Vagina (tissue), 2 donors: Measurements from ENCODE around the gene SLC9A9. TPM values are rescaled to one million over a fixed set of nuclear protein-coding genes. Genes with fewer than 3 reads are reported as not detected.
"Not testable (repeated sequence)": the region's sequence is repeated elsewhere in the genome, so short reads cannot be mapped to it uniquely, and the experiment has no call there.

Source experiments
- DNase-seq, 2 donors: peaks; one replicate each; pipeline ENCODE4 v3.0.0-alpha.2; 2017; ENCODE audit errors: extremely low spot score in 2 of 2
- H3K27ac ChIP-seq: fragments of 200-600 bp; sonication (generic); one replicate; pipeline ENCODE4 v1.5.1; 2019
- H3K27me3 ChIP-seq: fragments of 200-600 bp; sonication (generic); one replicate; pipeline ENCODE4 v1.5.1; 2019
- H3K36me3 ChIP-seq, 2 donors: fragments of 200-600 bp; sonication (generic); one replicate each; pipeline ENCODE4 v1.5.1; 2017 to 2019
- H3K4me1 ChIP-seq: fragments of 200-600 bp; sonication (generic); one replicate; pipeline ENCODE4 v1.5.1; 2019
- H3K4me3 ChIP-seq, 2 donors: fragments of 200-600 bp; sonication (generic); 1 replicate in 1 of 2; 2 replicates in 1 of 2; pipeline ENCODE4 v1.5.1; 2016 to 2019
- H3K9me3 ChIP-seq: fragments of 200-600 bp; sonication (generic); one replicate; pipeline ENCODE4 v1.5.1; 2019
- POLR2A ChIP-seq, 2 donors: fragments of 450-650 bp; IDR thresholded peaks; one replicate each; pipeline ENCODE4 v1.6.1; 2017; ENCODE audit warnings: antibody characterized with exemption in 2 of 2, mild to moderate bottlenecking in 2 of 2, moderate library complexity in 2 of 2
- POLR2AphosphoS5 ChIP-seq, 2 donors: sonication (generic); formaldehyde crosslinking; IDR thresholded peaks; one replicate each; pipeline ENCODE4 v1.9.0; 2017; ENCODE audit warnings: antibody characterized with exemption in 2 of 2, mild to moderate bottlenecking in 2 of 2, low read depth in 1 of 2; ENCODE audit not compliant: insufficient read depth in 1 of 2
- intact Hi-C: fragments of 100-400 bp; cut with DNase I; formaldehyde crosslinking; loops from one replicate; pipeline ENCODE4 v1.15.1; 2023
- total RNA-seq: library from RNA; depleted of rRNA; stranded (reverse); fragments of >200 nt; gene quantifications from one replicate; pipeline ENCODE4 v1.2.3, GENCODE V29; 2016
- TF ChIP-seq, protein P1 (sequence below), 3 experiments: fragments of 450-650 bp in 2 of 3; fragments of 200-600 bp in 1 of 3; sonication (generic) in 1 of 3; IDR thresholded peaks; one replicate each; pipeline ENCODE4 v1.5.1; 2017 to 2019; ENCODE audit warnings: antibody characterized with exemption in 3 of 3, mild to moderate bottlenecking in 2 of 3, moderate library complexity in 2 of 3

SLC9A9 gene
- total RNA-seq, 1 donor from 2014 or later = 30.7 TPM

DNA sequence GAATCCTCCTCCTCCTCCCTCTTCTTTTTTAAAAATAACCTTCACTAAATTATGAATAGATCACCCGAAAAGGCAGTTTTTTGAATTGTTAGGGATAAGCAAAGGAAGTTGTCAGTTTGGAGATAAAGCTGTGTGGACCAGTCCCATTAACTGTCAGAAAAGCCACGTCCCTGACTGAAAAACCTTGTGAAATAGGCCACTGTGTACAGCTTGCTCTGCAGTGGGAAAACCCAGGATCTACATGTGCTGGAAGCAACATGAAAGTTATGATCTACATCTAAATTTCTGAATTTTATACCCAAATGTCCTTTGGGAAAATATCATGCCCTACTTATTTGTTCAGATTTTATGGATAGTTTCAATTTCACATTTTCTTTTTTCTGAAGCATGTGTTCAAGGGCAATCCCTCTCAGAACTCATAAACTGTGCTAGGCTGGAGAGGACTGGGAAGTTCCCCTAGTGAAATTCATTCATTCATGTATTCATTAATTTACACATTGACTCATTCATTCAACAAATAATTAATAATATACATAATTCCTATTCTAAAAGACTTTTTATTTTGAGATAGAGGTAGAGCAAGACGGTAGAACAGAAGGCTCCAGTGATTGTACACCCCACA is 149.5 kb downstream of the SLC9A9 start:
- TF ChIP-seq, protein P1, sequence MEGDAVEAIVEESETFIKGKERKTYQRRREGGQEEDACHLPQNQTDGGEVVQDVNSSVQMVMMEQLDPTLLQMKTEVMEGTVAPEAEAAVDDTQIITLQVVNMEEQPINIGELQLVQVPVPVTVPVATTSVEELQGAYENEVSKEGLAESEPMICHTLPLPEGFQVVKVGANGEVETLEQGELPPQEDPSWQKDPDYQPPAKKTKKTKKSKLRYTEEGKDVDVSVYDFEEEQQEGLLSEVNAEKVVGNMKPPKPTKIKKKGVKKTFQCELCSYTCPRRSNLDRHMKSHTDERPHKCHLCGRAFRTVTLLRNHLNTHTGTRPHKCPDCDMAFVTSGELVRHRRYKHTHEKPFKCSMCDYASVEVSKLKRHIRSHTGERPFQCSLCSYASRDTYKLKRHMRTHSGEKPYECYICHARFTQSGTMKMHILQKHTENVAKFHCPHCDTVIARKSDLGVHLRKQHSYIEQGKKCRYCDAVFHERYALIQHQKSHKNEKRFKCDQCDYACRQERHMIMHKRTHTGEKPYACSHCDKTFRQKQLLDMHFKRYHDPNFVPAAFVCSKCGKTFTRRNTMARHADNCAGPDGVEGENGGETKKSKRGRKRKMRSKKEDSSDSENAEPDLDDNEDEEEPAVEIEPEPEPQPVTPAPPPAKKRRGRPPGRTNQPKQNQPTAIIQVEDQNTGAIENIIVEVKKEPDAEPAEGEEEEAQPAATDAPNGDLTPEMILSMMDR (IDR thresholded peaks at IDR 0.05) = no peak
- no peak for TF ChIP-seq POLR2A (IDR thresholded peaks at IDR 0.05)
- TF ChIP-seq POLR2AphosphoS5 (IDR thresholded peaks at IDR 0.05; ENCODE audit: insufficient read depth in 1 of 2, low read depth in 1 of 2) = no peak
- no peaks in the 10 kb centered on the region for H3K9me3 ChIP-seq
- H3K36me3 ChIP-seq = no peaks in the 10 kb centered on the region
- H3K27ac ChIP-seq = no peak overlapping the region
- H3K4me1 ChIP-seq = peaks cover 6% of the 10 kb centered on the region
- intact Hi-C loops = no loop called here
- no peak overlapping the region for H3K4me3 ChIP-seq
- DNase-seq = no peak
- H3K27me3 ChIP-seq = no peaks in the 10 kb centered on the region

DNA sequence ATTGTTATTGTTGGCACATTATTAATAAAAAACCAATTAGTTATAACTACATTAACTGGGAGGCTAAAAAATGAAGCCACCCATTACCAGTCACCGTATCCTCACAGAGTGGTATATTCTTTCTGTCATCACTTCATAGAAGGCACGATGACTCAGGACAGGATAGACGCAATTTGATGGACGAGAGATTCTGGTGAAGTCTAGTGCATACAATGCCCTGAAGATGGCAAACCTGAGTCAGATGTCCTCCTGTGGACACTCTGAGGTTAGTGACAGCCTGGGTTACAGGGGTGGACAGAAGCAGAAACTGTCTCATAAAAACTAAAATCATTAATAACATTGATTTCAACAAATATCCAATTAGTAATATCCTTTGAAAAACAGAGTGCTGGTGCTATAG is 150.3 kb downstream of the SLC9A9 start:
- Histone ChIP-seq H3K9me3 (no peaks in the 10 kb centered on the region), H3K4me3 (no peak overlapping the region), H3K4me1 (peaks cover 6% of the 10 kb centered on the region), H3K36me3 (no peaks in the 10 kb centered on the region), H3K27ac (no peak overlapping the region), H3K27me3 (no peaks in the 10 kb centered on the region)
- intact Hi-C loops = no loop called here
- TF ChIP-seq POLR2AphosphoS5 (IDR thresholded peaks at IDR 0.05; ENCODE audit: insufficient read depth in 1 of 2, low read depth in 1 of 2) = no peak
- TF ChIP-seq POLR2A (IDR thresholded peaks at IDR 0.05) = no peak
- TF ChIP-seq, protein P1 (IDR thresholded peaks at IDR 0.05) = no peak
- DNase-seq = no peak

DNA sequence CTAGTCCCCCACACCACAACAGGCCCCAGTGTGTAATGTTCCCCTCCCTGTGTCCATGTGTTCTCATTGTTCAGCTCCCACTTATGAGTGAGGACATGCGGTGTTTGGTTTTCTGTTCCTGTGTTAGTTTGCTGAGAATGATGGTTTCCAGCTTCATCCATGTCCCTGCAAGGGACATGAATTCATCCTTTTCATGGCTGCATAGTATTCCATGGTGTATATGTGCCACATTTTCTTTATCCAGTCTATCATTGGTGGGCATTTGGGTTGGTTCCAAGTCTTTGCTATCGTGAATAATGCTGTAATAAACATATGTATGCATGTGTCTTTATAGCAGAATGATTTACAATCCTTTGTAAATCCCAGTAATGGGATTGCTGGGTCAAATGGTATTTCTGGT is 152.9 kb downstream of the SLC9A9 start:
- H3K9me3 ChIP-seq, H3K27me3 ChIP-seq, H3K27ac ChIP-seq, H3K4me3 ChIP-seq, intact Hi-C loops, H3K36me3 ChIP-seq, H3K4me1 ChIP-seq, DNase-seq: not testable (repeated sequence)

DNA sequence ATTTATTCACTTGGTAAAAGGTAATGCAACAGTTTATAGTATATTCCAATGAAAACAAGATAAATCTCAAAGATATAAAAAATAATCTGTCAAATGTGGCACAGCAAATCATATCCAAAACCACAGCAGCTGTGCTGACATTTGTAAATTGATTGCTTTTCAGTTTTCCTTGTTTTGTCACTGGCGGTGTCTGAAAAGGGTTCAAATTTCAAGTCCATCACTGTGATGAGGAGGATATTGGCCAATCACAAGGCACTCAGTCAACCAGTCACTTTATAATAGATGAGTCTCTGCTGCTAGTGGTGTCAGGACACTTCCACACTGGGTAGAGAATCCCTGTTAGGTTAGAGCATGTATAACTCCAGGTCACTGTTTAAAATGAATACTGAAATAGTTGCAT is 154.8 kb downstream of the SLC9A9 start:
- Histone ChIP-seq H3K27ac (no peak overlapping the region), H3K36me3 (no peaks in the 10 kb centered on the region), H3K4me3 (no peak overlapping the region), H3K27me3 (no peaks in the 10 kb centered on the region), H3K4me1 (no peaks in the 10 kb centered on the region), H3K9me3 (no peaks in the 10 kb centered on the region)
- TF ChIP-seq, protein P1 (IDR thresholded peaks at IDR 0.05) = no peak
- no peak for TF ChIP-seq POLR2AphosphoS5 (IDR thresholded peaks at IDR 0.05; ENCODE audit: insufficient read depth in 1 of 2, low read depth in 1 of 2)
- TF ChIP-seq POLR2A (IDR thresholded peaks at IDR 0.05) = no peak
- intact Hi-C loops = no loop called here
- no peak for DNase-seq

DNA sequence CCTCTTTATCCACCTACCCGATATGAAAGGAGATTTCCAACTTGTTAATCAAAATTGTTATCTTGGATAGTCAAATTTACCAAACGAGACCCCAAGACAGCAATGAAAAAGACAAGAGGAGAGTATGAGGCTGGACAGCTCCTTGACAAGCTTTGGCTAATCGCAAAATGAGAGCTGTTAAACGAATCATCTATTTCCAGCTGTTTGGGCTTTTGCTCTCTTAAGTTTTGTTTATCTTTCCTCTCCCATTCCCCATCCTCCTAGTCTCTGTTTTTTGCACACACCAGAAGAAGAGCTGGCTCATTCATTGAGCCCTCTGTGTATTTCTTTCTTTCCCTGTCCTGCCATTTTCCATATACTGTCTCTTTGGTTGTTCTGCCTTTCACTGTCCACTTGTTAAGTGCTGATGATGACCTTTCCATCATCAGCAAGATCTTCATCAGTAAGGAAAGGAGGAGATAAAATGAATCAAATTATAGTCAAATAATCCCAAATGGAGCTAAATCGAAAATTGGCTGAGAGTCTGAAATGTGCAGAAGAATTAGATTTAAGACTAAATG is 161.6 kb downstream of the SLC9A9 start:
- intact Hi-C loops = no loop called here
- no peak for DNase-seq
- H3K27me3 ChIP-seq = no peaks in the 10 kb centered on the region
- no peak overlapping the region for H3K4me3 ChIP-seq
- no peak overlapping the region for H3K27ac ChIP-seq
- no peaks in the 10 kb centered on the region for H3K36me3 ChIP-seq
- TF ChIP-seq POLR2AphosphoS5 (IDR thresholded peaks at IDR 0.05; ENCODE audit: insufficient read depth in 1 of 2, low read depth in 1 of 2) (no peak), POLR2A (IDR thresholded peaks at IDR 0.05) (no peak)
- TF ChIP-seq, protein P1 (IDR thresholded peaks at IDR 0.05) = no peak
- no peaks in the 10 kb centered on the region for H3K9me3 ChIP-seq
- H3K4me1 ChIP-seq = no peaks in the 10 kb centered on the region
